NCI-H82 treated with DMSO at 0.1 percent for 48 hours (cell line): ENCODE data around the gene MAP4K4.
A peak's percentile ranks its signal among the peaks of the same experiment; 100 is the strongest.
"Not testable (repeated sequence)": the region's sequence is repeated elsewhere in the genome, so short reads cannot be mapped to it uniquely, and the experiment has no call there.

Experiments used
- DNase-seq: peaks from one replicate; lab custom pipeline; 2025; ENCODE audit not compliant: unreplicated experiment; lab: John Stamatoyannopoulos, UW

The MAP4K4 gene

GRCh38 chr2:101741775-101742520 lies 44.4 kb downstream of the MAP4K4 start:
- no peak for DNase-seq

GRCh38 chr2:101742547-101742946 lies 45.0 kb downstream of the MAP4K4 start:
- no peak for DNase-seq

GRCh38 chr2:101743288-101743687 lies 45.8 kb downstream of the MAP4K4 start:
- no peak for DNase-seq

GRCh38 chr2:101744832-101745231 lies 47.3 kb downstream of the MAP4K4 start:
- no peak for DNase-seq

- DNase-seq: no peak
Observed at GRCh38 chr2:101745711-101746694, 48.5 kb downstream of the MAP4K4 start.

GRCh38 chr2:101748000-101748399 lies 50.5 kb downstream of the MAP4K4 start:
- DNase-seq: no peak

GRCh38 chr2:101748462-101748861 lies 51.0 kb downstream of the MAP4K4 start:
- not testable (repeated sequence) for DNase-seq

GRCh38 chr2:101750688-101751087 lies 53.2 kb downstream of the MAP4K4 start:
- DNase-seq: no peak

GRCh38 chr2:101751276-101751815 lies 53.8 kb downstream of the MAP4K4 start:
- no peak for DNase-seq

GRCh38 chr2:101751875-101752619 lies 54.5 kb downstream of the MAP4K4 start:
- DNase-seq: no peak

- no peak for DNase-seq
Observed at GRCh38 chr2:101752716-101753616, 55.5 kb downstream of the MAP4K4 start.

- DNase-seq: no peak
Observed at GRCh38 chr2:101753720-101754490, 56.4 kb downstream of the MAP4K4 start.

- DNase-seq: no peak
Observed at GRCh38 chr2:101754618-101755017, 57.1 kb downstream of the MAP4K4 start.

GRCh38 chr2:101756266-101756665 lies 58.8 kb downstream of the MAP4K4 start:
- DNase-seq: no peak

- DNase-seq: no peak
Observed at GRCh38 chr2:101758001-101758400, 60.5 kb downstream of the MAP4K4 start.

GRCh38 chr2:101759162-101759561 lies 61.7 kb downstream of the MAP4K4 start:
- no peak for DNase-seq

GRCh38 chr2:101762451-101763171 lies 65.1 kb downstream of the MAP4K4 start:
- peak; percentile 46 for DNase-seq

GRCh38 chr2:101763496-101764333 lies 66.2 kb downstream of the MAP4K4 start:
- DNase-seq: no peak
